Cardiac septum (tissue), 1 donor: Measurements from ENCODE around the gene ADARB2. TPM values are rescaled to one million over a fixed set of nuclear protein-coding genes. Genes with fewer than 3 reads are reported as not detected.
A peak's percentile ranks its signal among the peaks of the same experiment; 100 is the strongest.

ENCODE experiments used
- DNase-seq: peaks from one replicate; pipeline ENCODE4 v3.0.0-alpha.2; 2020; ENCODE audit warnings: low spot score
- intact Hi-C: fragments of 100-400 bp; cut with DNase I; formaldehyde crosslinking; loops from one replicate; pipeline ENCODE4 v1.14.0; 2022
- total RNA-seq: library from RNA; stranded (reverse); fragmentation: NEBNext Ultra II Directional; extraction: Animal tissue kit (Norgen Biotek cat#: 25700); gene quantifications from one replicate; pipeline ENCODE4 v1.2.1, GENCODE V29; 2021
- donor health status: DM: no; HTN: no; CAD: no.

ADARB2 gene
- total RNA-seq, 1 donor from 2014 or later: not detected

- intact Hi-C loops: no loop called here
- DNase-seq: peak; percentile 36
Measured at GRCh38 chr10:1560535-1561192, 176.7 kb downstream of the ADARB2 start.

GRCh38 chr10:1559761-1560160 is 177.6 kb downstream of the ADARB2 start:
- DNase-seq: peak; percentile 35
- intact Hi-C loops: no loop called here

GRCh38 chr10:1559311-1559710 is 178.0 kb downstream of the ADARB2 start:
- intact Hi-C loops: no loop called here
- peak; percentile 66 for DNase-seq

- DNase-seq: no peak
- intact Hi-C loops: no loop called here
Measured at GRCh38 chr10:1558906-1559305, 178.4 kb downstream of the ADARB2 start.

GRCh38 chr10:1557081-1557480 is 180.2 kb downstream of the ADARB2 start:
- intact Hi-C loops: no loop called here
- DNase-seq: no peak

- intact Hi-C loops: no loop called here
Measured at GRCh38 chr10:1556496-1556895, 180.8 kb downstream of the ADARB2 start.

GRCh38 chr10:1553951-1554350 is 183.4 kb downstream of the ADARB2 start:
- intact Hi-C loops: no loop called here
- DNase-seq: no peak

More at GRCh38 chr10:1556496-1556895, 180.8 kb downstream of the ADARB2 start:
- DNase-seq: no peak

GRCh38 chr10:1552881-1553670 is 184.2 kb downstream of the ADARB2 start:
- no peak for DNase-seq
- intact Hi-C loops: no loop called here

GRCh38 chr10:1552406-1552805 is 184.9 kb downstream of the ADARB2 start:
- intact Hi-C loops: no loop called here
- no peak for DNase-seq

- no peak for DNase-seq
- intact Hi-C loops: no loop called here
Measured at GRCh38 chr10:1551636-1552338, 185.5 kb downstream of the ADARB2 start.

GRCh38 chr10:1550616-1551015 is 186.7 kb downstream of the ADARB2 start:
- no peak for DNase-seq
- intact Hi-C loops: no loop called here

- no peak for DNase-seq
- intact Hi-C loops: no loop called here
Measured at GRCh38 chr10:1550291-1550595, 187.1 kb downstream of the ADARB2 start.

GRCh38 chr10:1549591-1550290 is 187.6 kb downstream of the ADARB2 start:
- intact Hi-C loops: no loop called here

GRCh38 chr10:1548596-1548995 is 188.7 kb downstream of the ADARB2 start:
- DNase-seq: peak; percentile 15
- intact Hi-C loops: no loop called here

More at GRCh38 chr10:1549591-1550290, 187.6 kb downstream of the ADARB2 start:
- no peak for DNase-seq

- intact Hi-C loops: no loop called here
- DNase-seq: peak; percentile 39
Measured at GRCh38 chr10:1548146-1548545, 189.2 kb downstream of the ADARB2 start.

- intact Hi-C loops: no loop called here
- DNase-seq: peak; percentile 60
Measured at GRCh38 chr10:1546431-1547110, 190.8 kb downstream of the ADARB2 start.

GRCh38 chr10:1545524-1545923 is 191.8 kb downstream of the ADARB2 start:
- DNase-seq: peak; percentile 70
- intact Hi-C loops: no loop called here

- intact Hi-C loops: no loop called here
- DNase-seq: peak; percentile 65
Measured at GRCh38 chr10:1544929-1545328, 192.4 kb downstream of the ADARB2 start.

- DNase-seq: peak; percentile 68
- intact Hi-C loops: no loop called here
Measured at GRCh38 chr10:1544209-1544673, 193.1 kb downstream of the ADARB2 start.
